Measurements from ENCODE around the gene RNU6-7. TPM values are rescaled to one million over a fixed set of nuclear protein-coding genes. Genes with fewer than 3 reads are reported as not detected.

RNU6-7 gene
- total RNA-seq, 2 donors from 2014 or later, result not detected

DNA sequence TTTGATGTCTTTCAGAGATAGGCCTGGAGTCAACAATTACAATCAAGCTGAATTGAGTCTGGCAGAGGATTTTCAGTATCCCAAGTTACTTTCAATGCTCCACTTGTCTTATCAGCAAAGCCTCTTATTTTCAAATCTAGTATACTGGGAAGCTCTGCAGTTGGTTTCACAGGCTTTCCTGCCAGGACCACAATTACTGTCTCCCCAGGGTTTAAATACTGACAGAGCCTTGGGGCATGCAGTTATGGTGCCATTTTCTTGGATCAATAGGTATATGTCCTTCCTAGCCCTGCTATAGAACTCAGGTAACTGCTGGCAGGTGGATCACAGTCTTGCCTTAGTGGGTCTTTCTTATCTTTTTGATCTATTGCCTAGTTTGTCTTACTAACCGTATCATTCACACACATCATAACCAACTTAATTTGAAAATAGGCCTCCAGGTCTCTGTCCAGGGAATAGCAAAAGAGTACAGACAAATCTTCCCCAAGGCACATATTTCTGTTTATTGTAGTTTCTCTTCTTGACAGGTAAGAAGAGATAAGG is 23.6 kb downstream of the RNU6-7 start:
- H3K27ac ChIP-seq, result no peak overlapping the region

DNA sequence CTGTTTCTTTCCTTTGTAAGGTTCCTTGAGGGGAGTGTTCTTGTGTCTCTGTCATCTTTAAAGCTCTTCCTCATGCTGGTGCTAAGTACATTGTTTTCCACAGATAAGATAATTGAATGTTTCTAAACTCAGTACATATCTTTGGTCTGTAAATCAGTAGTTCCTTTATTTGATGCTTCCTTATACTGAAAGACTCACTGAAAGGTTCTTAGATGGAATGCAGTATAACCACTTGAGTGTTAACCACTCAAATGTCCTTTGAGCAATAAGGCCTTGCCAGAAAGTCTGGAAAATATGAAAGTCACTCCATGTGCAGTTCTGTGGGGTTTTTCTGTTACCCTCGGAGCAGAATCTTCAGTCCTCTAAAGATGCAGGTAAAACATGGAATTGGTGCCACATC is 24.2 kb downstream of the RNU6-7 start:
- Histone ChIP-seq H3K4me1 (ENCODE audit: control insufficient read depth in 1 of 2, low read depth in 2 of 2) (peaks cover 0 to 35% of the 10 kb centered on the region in 2 donors), H3K27ac (no peak overlapping the region), H3K27me3 (replicated peaks; ENCODE audit: insufficient read depth) (no peaks in the 10 kb centered on the region), H3K4me3 (no peak overlapping the region), H3K9me3 (no peaks in the 10 kb centered on the region), H3K36me3 (no peaks in the 10 kb centered on the region)
- TF ChIP-seq, protein P1, sequence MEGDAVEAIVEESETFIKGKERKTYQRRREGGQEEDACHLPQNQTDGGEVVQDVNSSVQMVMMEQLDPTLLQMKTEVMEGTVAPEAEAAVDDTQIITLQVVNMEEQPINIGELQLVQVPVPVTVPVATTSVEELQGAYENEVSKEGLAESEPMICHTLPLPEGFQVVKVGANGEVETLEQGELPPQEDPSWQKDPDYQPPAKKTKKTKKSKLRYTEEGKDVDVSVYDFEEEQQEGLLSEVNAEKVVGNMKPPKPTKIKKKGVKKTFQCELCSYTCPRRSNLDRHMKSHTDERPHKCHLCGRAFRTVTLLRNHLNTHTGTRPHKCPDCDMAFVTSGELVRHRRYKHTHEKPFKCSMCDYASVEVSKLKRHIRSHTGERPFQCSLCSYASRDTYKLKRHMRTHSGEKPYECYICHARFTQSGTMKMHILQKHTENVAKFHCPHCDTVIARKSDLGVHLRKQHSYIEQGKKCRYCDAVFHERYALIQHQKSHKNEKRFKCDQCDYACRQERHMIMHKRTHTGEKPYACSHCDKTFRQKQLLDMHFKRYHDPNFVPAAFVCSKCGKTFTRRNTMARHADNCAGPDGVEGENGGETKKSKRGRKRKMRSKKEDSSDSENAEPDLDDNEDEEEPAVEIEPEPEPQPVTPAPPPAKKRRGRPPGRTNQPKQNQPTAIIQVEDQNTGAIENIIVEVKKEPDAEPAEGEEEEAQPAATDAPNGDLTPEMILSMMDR (IDR thresholded peaks at IDR 0.05), result no peak
- no peak for ATAC-seq (ENCODE audit: insufficient number of reproducible peaks, low FRiP score, low read depth)
- no peak for DNase-seq (ENCODE audit: low spot score)

More for the DNA sequence above, 23.6 kb downstream of the RNU6-7 start:
- ATAC-seq (ENCODE audit: insufficient number of reproducible peaks, low FRiP score, low read depth) (no peak), DNase-seq (ENCODE audit: low spot score) (no peak)
- no peaks in the 10 kb centered on the region for H3K27me3 ChIP-seq (replicated peaks; ENCODE audit: insufficient read depth)
- H3K36me3 ChIP-seq, result no peaks in the 10 kb centered on the region
- H3K4me3 ChIP-seq, result no peak overlapping the region
- H3K4me1 ChIP-seq (ENCODE audit: control insufficient read depth in 1 of 2, low read depth in 2 of 2), result peaks cover 0 to 29% of the 10 kb centered on the region in 2 donors
- TF ChIP-seq, protein P1 (IDR thresholded peaks at IDR 0.05), result no peak
- no peaks in the 10 kb centered on the region for H3K9me3 ChIP-seq

DNA sequence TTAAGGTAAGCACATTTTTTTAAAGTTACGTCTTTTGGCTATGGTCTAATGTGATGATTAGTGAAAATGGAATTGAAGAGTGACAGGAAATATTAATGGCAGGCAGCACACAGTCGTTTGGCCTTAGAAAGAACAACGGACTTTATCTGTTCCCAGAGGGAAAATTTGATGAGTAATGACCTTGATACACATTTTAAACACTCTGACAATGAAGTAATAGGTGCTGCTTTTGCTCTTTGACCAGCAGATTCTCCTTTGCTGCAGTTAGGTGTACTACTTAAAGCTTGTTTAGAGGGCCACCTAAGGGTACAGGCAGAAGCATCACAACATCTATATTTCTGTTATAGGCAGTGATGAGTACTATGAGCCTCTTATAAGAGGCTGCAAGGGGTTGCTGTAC is 28.3 kb downstream of the RNU6-7 start:
- Histone ChIP-seq H3K9me3 (no peaks in the 10 kb centered on the region), H3K4me1 (ENCODE audit: control insufficient read depth in 1 of 2, low read depth in 2 of 2) (peaks cover 0 to 20% of the 10 kb centered on the region in 2 donors), H3K4me3 (no peak overlapping the region), H3K27ac (no peak overlapping the region), H3K27me3 (replicated peaks; ENCODE audit: insufficient read depth) (no peaks in the 10 kb centered on the region), H3K36me3 (no peaks in the 10 kb centered on the region)
- ATAC-seq (ENCODE audit: insufficient number of reproducible peaks, low FRiP score, low read depth), result no peak
- TF ChIP-seq, protein P1 (IDR thresholded peaks at IDR 0.05), result no peak
- no peak for DNase-seq (ENCODE audit: low spot score)

DNA sequence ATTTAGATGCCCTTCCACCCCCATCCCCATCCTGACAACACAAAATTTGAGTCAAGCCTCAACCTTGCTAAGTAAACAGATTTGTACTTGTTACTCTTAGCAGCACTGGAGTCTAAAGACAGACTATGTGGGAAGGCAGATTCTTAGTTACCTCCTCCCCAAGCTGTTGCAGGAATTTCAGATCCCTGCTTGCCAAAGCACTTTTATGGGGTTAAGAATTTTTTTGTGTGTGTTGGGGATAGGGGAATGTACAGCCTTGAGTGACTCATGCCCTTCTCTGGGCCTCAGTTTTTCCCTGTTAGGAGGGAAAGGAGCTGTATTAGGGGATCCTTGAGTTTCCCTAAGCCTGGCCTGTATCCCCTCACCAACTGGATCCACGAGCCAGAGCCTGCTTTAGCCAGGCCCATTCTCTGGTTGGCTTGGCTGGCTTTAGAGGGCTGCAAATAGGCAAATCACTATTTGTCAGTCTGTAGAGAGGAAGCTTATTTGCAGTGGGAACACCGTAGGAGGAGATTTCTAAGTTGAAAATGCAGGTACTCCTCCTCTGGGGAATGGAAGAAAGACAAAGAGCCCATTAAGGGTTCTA is 28.9 kb downstream of the RNU6-7 start:
- ATAC-seq (ENCODE audit: insufficient number of reproducible peaks, low FRiP score, low read depth), result no peak
- Histone ChIP-seq H3K36me3 (no peaks in the 10 kb centered on the region), H3K4me1 (ENCODE audit: control insufficient read depth in 1 of 2, low read depth in 2 of 2) (peaks cover 0 to 16% of the 10 kb centered on the region in 2 donors), H3K27ac (peak overlapping the region in 1 of 2 donors; percentile 4), H3K9me3 (no peaks in the 10 kb centered on the region), H3K4me3 (no peak overlapping the region), H3K27me3 (replicated peaks; ENCODE audit: insufficient read depth) (no peaks in the 10 kb centered on the region)
- TF ChIP-seq, protein P1 (IDR thresholded peaks at IDR 0.05), result no peak
- DNase-seq (ENCODE audit: low spot score), result no peak

DNA sequence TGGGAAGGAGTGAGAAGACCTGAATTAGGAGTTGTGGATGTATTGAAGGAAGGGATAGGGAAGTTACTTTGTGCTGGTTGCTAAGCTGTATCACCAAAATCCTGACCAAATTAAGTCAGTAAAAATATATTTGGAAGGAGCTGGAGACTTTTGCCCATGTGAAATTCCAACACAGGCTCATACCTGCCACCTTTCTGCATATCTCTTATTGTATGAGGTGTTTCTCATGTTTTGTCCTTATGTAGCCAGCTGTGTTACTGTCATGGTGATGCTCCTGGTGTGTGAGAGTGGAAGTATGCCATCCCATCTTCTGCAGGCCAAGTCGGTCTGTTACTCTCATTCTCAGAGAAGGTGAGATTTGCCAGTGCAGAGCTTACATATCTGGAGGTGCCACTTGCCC is 30.6 kb downstream of the RNU6-7 start:
- H3K4me3 ChIP-seq, result no peak overlapping the region
- DNase-seq (ENCODE audit: low spot score) (no peak), ATAC-seq (ENCODE audit: insufficient number of reproducible peaks, low FRiP score, low read depth) (no peak)
- TF ChIP-seq, protein P1 (IDR thresholded peaks at IDR 0.05), result no peak
- peaks cover 0 to 16% of the 10 kb centered on the region in 2 donors for H3K4me1 ChIP-seq (ENCODE audit: control insufficient read depth in 1 of 2, low read depth in 2 of 2)
- H3K36me3 ChIP-seq, result no peaks in the 10 kb centered on the region
- no peaks in the 10 kb centered on the region for H3K27me3 ChIP-seq (replicated peaks; ENCODE audit: insufficient read depth)
- H3K9me3 ChIP-seq, result no peaks in the 10 kb centered on the region
- no peak overlapping the region for H3K27ac ChIP-seq
